ENCODE data around the gene PDCD2L.

- TF ChIP-seq CTCF (IDR thresholded peaks at IDR 0.05; ENCODE audit: low read depth, low read length) (no peak), POLR2A (IDR thresholded peaks at IDR 0.05; ENCODE audit: extremely low read depth, insufficient read length) (no peak), MAX (IDR thresholded peaks at IDR 0.05; ENCODE audit: low read depth, low read length) (no peak)
Measured at GRCh38 chr19:34431681-34432402, 27.6 kb downstream of the PDCD2L start.

Measured in NB4 (cell line).